Measurements from ENCODE around the gene CNOT6L.

CNOT6L gene

DNA sequence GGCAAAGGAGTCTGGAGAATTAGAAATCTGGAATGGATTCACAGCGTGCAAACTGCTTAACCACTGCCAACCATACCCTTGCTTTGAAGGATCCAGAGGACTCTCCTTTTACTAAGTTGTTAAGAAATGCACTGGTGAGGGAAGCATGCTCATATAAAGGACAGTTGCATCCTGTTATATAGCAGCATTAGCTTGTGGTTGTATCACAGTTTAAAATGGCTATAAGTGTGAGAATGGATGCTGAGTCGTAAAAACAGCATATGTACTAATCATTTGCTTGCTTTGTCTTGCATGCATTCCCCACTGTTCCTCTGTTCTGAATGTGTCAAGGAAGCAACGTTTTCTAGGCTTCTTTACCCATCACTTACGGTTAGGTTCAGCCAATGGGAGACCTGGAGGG, 112.5 kb downstream of the CNOT6L start:
- H3K36me3 ChIP-seq (ENCODE audit: insufficient read depth, low read length) = no peaks in the 10 kb centered on the region

DNA sequence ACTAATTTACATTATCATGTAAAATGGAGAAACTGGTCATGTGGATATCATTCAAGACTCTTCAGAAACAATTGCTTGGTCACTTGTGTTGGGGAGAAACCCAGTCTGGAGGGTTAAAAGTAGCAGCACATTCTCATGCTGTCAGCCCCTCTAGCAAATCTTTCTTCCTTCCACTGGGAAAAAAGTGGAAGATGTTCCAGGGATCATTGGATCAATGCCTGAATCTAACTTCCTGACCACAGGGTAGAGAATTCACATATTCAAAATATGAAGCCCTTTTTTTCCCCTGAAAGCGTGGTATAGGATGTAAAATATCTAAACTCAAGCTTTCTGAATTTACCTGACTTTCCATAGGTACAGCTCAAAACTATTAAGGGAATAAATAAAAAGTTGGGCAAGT, 115.5 kb downstream of the CNOT6L start:
- Histone ChIP-seq H3K4me3 (ENCODE audit: low read length, poor library complexity, severe bottlenecking) (no peak overlapping the region), H3K9me2 (replicated peaks; ENCODE audit: low read depth, low read length) (no peaks in the 10 kb centered on the region), H3K27me3 (ENCODE audit: insufficient read depth, low read length, poor library complexity, severe bottlenecking) (no peaks in the 10 kb centered on the region), H3K9ac (ENCODE audit: low read depth, low read length, poor library complexity, severe bottlenecking) (no peak overlapping the region), H2AFZ (ENCODE audit: low read length) (no peak overlapping the region), H3K36me3 (ENCODE audit: insufficient read depth, low read length) (no peaks in the 10 kb centered on the region), H4K20me1 (ENCODE audit: insufficient read depth, low read length, poor library complexity, severe bottlenecking) (no peaks in the 10 kb centered on the region), H3K4me1 (ENCODE audit: insufficient read depth, low read length, poor library complexity, severe bottlenecking) (peaks cover 13% of the 10 kb centered on the region), H3K9me3 (ENCODE audit: insufficient read depth, low read depth, low read length) (no peaks in the 10 kb centered on the region), H3K79me2 (ENCODE audit: insufficient read depth, low read length) (no peaks in the 10 kb centered on the region), H3K4me2 (ENCODE audit: low read depth, low read length, poor library complexity, severe bottlenecking) (no peak overlapping the region), H3F3A (ENCODE audit: low read depth) (no peaks in the 10 kb centered on the region)
- TF ChIP-seq EZH2phosphoT487 (IDR thresholded peaks at IDR 0.05; ENCODE audit: borderline replicate concordance) = no peak
- TF ChIP-seq, protein P1, sequence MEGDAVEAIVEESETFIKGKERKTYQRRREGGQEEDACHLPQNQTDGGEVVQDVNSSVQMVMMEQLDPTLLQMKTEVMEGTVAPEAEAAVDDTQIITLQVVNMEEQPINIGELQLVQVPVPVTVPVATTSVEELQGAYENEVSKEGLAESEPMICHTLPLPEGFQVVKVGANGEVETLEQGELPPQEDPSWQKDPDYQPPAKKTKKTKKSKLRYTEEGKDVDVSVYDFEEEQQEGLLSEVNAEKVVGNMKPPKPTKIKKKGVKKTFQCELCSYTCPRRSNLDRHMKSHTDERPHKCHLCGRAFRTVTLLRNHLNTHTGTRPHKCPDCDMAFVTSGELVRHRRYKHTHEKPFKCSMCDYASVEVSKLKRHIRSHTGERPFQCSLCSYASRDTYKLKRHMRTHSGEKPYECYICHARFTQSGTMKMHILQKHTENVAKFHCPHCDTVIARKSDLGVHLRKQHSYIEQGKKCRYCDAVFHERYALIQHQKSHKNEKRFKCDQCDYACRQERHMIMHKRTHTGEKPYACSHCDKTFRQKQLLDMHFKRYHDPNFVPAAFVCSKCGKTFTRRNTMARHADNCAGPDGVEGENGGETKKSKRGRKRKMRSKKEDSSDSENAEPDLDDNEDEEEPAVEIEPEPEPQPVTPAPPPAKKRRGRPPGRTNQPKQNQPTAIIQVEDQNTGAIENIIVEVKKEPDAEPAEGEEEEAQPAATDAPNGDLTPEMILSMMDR (conservative IDR thresholded peaks at IDR 0.05; ENCODE audit: low read length) = no peak

More for the DNA sequence above, 112.5 kb downstream of the CNOT6L start:
- TF ChIP-seq, protein P1 (conservative IDR thresholded peaks at IDR 0.05; ENCODE audit: low read length) = no peak
- no peak for TF ChIP-seq EZH2phosphoT487 (IDR thresholded peaks at IDR 0.05; ENCODE audit: borderline replicate concordance)
- Histone ChIP-seq H2AFZ (ENCODE audit: low read length) (peak overlapping the region; percentile 42), H3K4me1 (ENCODE audit: insufficient read depth, low read length, poor library complexity, severe bottlenecking) (peaks cover 13% of the 10 kb centered on the region), H3K27me3 (ENCODE audit: insufficient read depth, low read length, poor library complexity, severe bottlenecking) (no peaks in the 10 kb centered on the region), H3F3A (ENCODE audit: low read depth) (no peaks in the 10 kb centered on the region), H3K79me2 (ENCODE audit: insufficient read depth, low read length) (no peaks in the 10 kb centered on the region), H3K9me3 (ENCODE audit: insufficient read depth, low read depth, low read length) (no peaks in the 10 kb centered on the region), H3K4me2 (ENCODE audit: low read depth, low read length, poor library complexity, severe bottlenecking) (peak overlapping the region; percentile 23), H3K9ac (ENCODE audit: low read depth, low read length, poor library complexity, severe bottlenecking) (no peak overlapping the region), H3K9me2 (replicated peaks; ENCODE audit: low read depth, low read length) (no peaks in the 10 kb centered on the region), H3K4me3 (ENCODE audit: low read length, poor library complexity, severe bottlenecking) (no peak overlapping the region), H4K20me1 (ENCODE audit: insufficient read depth, low read length, poor library complexity, severe bottlenecking) (no peaks in the 10 kb centered on the region)

DNA sequence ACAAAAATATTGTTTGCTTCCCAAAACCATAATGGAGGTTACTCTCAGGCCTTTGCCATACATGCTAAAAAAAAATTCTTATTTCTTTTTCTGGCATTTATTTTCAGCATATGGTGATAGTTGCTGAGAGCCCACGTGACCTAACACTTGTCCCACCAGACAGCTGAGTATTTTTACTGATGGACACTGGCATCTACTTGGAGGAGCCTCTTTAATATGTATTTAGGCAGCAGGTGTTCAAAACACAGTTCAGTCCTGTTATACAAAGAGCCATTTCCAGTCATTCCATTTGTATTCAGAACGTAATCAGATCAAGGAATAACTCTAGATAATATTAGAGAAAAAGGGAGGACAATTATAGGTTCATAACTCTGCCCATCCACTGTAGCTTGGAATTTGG, 118.0 kb downstream of the CNOT6L start:
- Histone ChIP-seq H3F3A (ENCODE audit: low read depth) (no peaks in the 10 kb centered on the region), H3K9ac (ENCODE audit: low read depth, low read length, poor library complexity, severe bottlenecking) (no peak overlapping the region), H3K4me1 (ENCODE audit: insufficient read depth, low read length, poor library complexity, severe bottlenecking) (peaks cover 2% of the 10 kb centered on the region), H3K9me2 (replicated peaks; ENCODE audit: low read depth, low read length) (no peaks in the 10 kb centered on the region), H3K9me3 (ENCODE audit: insufficient read depth, low read depth, low read length) (no peaks in the 10 kb centered on the region), H3K4me2 (ENCODE audit: low read depth, low read length, poor library complexity, severe bottlenecking) (no peak overlapping the region), H2AFZ (ENCODE audit: low read length) (no peak overlapping the region), H3K36me3 (ENCODE audit: insufficient read depth, low read length) (no peaks in the 10 kb centered on the region), H3K79me2 (ENCODE audit: insufficient read depth, low read length) (no peaks in the 10 kb centered on the region), H3K4me3 (ENCODE audit: low read length, poor library complexity, severe bottlenecking) (no peak overlapping the region), H4K20me1 (ENCODE audit: insufficient read depth, low read length, poor library complexity, severe bottlenecking) (no peaks in the 10 kb centered on the region), H3K27me3 (ENCODE audit: insufficient read depth, low read length, poor library complexity, severe bottlenecking) (no peaks in the 10 kb centered on the region)
- TF ChIP-seq, protein P1 (conservative IDR thresholded peaks at IDR 0.05; ENCODE audit: low read length) = no peak
- no peak for TF ChIP-seq EZH2phosphoT487 (IDR thresholded peaks at IDR 0.05; ENCODE audit: borderline replicate concordance)

Data from Loucy (cell line).